Sigmoid colon (tissue), 4 donors: ENCODE data around the gene ABLIM2.

Source experiments
- EP300 ChIP-seq, 4 donors: sonication (generic); formaldehyde crosslinking; IDR thresholded peaks; one replicate each; pipeline ENCODE4 v1.6.1; 2017; ENCODE audit warnings: antibody characterized with exemption in 4 of 4
- POLR2AphosphoS5 ChIP-seq, 4 donors: sonication (generic); formaldehyde crosslinking; IDR thresholded peaks; one replicate each; pipeline ENCODE4 v1.6.1; 2017; ENCODE audit warnings: antibody characterized with exemption in 4 of 4

- TF ChIP-seq POLR2AphosphoS5 (IDR thresholded peaks at IDR 0.05) (no peak), EP300 (IDR thresholded peaks at IDR 0.05) (no peak)
Measured at GRCh38 chr4:8121292-8122015, 37.2 kb downstream of the ABLIM2 start.
